Esophagus muscularis mucosa (tissue), 3 donors: ENCODE results near the gene RDH16.
"Not testable (repeated sequence)": the region's sequence is repeated elsewhere in the genome, so short reads cannot be mapped to it uniquely, and the experiment has no call there.

ENCODE experiments used
- CTCF ChIP-seq, 3 experiments: fragments of 200-600 bp in 2 of 3; fragments of 450-650 bp in 1 of 3; sonication (generic) in 2 of 3; IDR thresholded peaks; one replicate each; pipeline ENCODE4 v1.5.1; 2017 to 2019; ENCODE audit warnings: antibody characterized with exemption in 3 of 3, mild to moderate bottlenecking in 2 of 3, moderate library complexity in 1 of 3
- POLR2A ChIP-seq: fragments of 450-650 bp; IDR thresholded peaks from one replicate; pipeline ENCODE4 v1.6.1; 2017; ENCODE audit warnings: antibody characterized with exemption, moderate library complexity, mild to moderate bottlenecking, low read depth

- not testable (repeated sequence) for TF ChIP-seq CTCF (IDR thresholded peaks at IDR 0.05); POLR2A
Measured at GRCh38 chr12:56963557-56963956, 6.1 kb upstream of the RDH16 start.
